HFFc6 (cell line): ENCODE results near the gene CTDSPL2. TPM values are rescaled to one million over a fixed set of nuclear protein-coding genes. Genes with fewer than 3 reads are reported as not detected.

Experiments
- DNase-seq: peaks from one replicate; pipeline ENCODE4 v3.0.0-alpha.2; 2018
- H3K27ac Mint-ChIP-seq: 2 replicates; pipeline ENCODE4 v1.8.0; 2020; ENCODE audit warnings: mild to moderate bottlenecking, mixed read lengths
- H3K27me3 Mint-ChIP-seq: 2 replicates; pipeline ENCODE4 v1.8.0; 2021; ENCODE audit warnings: mild to moderate bottlenecking, moderate library complexity, mixed read lengths; ENCODE audit not compliant: insufficient read depth
- H3K36me3 Mint-ChIP-seq: 2 replicates; pipeline ENCODE4 v1.8.0; 2021; ENCODE audit warnings: low read depth, mixed read lengths
- H3K4me1 Mint-ChIP-seq: 2 replicates; pipeline ENCODE4 v1.8.0; 2020; ENCODE audit warnings: low read depth, mixed read lengths
- H3K4me3 Mint-ChIP-seq: 2 replicates; pipeline ENCODE4 v1.8.0; 2020; ENCODE audit warnings: mild to moderate bottlenecking, moderate library complexity, mixed read lengths
- H3K9me3 Mint-ChIP-seq: 2 replicates; pipeline ENCODE4 v1.8.0; 2020; ENCODE audit warnings: mild to moderate bottlenecking, mixed read lengths
- CTCF ChIP-seq: fragments of 200-600 bp; sonication (generic); IDR thresholded peaks from 2 replicates; pipeline ENCODE4 v1.5.0; 2021; ENCODE audit warnings: antibody characterized with exemption, mild to moderate bottlenecking
- total RNA-seq, 6 experiments: library from RNA; stranded (reverse); fragmentation: NEBNext Ultra II Directional; extraction: Animal tissue kit (Norgen Biotek cat#: 25700); gene quantifications; 2 replicates in 1 of 6; 3 replicates in 5 of 6; pipeline ENCODE4 v1.2.3, GENCODE V29; 2021

CTDSPL2 gene
- total RNA-seq, 6 experiments from 2014 or later, result 19.8 to 32.7 (median 30.6) TPM

- peak; percentile 52 for DNase-seq
- no peaks in the 10 kb centered on the region for H3K4me1 Mint-ChIP-seq
- peaks cover 12% of the 10 kb centered on the region for H3K36me3 Mint-ChIP-seq
- no peak overlapping the region for H3K27ac Mint-ChIP-seq
- peak; percentile 81 for TF ChIP-seq CTCF
- no peaks in the 10 kb centered on the region for H3K9me3 Mint-ChIP-seq
- H3K27me3 Mint-ChIP-seq, result peaks cover 1% of the 10 kb centered on the region; the same call in 1 of the 2 replicates
- H3K4me3 Mint-ChIP-seq, result no peak overlapping the region
Observed at GRCh38 chr15:44501768-44502366, 74.4 kb downstream of the CTDSPL2 start.

DNA sequence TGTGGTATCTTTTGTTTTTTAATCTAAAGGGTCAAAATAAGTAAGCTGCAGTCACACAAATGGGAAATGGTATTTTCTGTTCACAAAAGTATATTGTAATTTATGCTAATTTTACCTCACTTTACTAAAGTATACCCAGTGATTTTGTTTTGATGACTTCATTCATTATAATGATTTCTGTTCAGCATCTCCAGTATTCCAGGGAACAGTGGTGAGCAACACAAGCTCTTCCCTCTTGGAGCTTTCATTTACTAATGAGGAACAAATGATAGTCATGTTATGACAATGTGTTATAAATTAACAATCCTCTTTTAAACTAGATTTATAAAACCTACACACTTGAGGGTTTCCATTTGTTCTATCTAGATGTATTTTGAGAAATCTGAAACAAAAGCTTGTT, 89.0 kb downstream of the CTDSPL2 start:
- TF ChIP-seq CTCF, result no peak
- Mint-ChIP-seq H3K27ac (no peak overlapping the region), H3K27me3 (no peaks in the 10 kb centered on the region), H3K4me3 (no peak overlapping the region), H3K9me3 (no peaks in the 10 kb centered on the region), H3K36me3 (peaks cover 12% of the 10 kb centered on the region; the same call in 1 of the 2 replicates), H3K4me1 (no peaks in the 10 kb centered on the region)
- no peak for DNase-seq

DNA sequence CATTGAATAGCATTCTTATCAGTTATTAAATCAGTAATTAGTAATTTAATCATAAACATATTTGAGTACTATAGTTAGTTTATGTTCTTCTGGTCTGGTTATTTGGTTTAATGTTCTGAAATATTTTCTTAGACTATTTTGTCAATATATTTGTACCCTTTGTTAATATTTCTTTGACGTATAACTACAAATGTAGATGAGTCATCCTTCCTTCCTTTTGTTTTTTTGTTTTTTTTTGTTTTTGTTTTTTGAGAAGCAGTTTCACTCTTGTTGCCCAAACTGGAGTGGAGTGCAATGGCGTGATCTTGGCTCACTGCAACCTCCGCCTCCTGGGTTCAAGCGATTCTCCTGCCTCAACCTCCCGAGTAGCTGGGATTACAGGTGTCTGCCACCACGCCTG, 92.1 kb downstream of the CTDSPL2 start:
- Mint-ChIP-seq H3K4me3 (no peak overlapping the region), H3K36me3 (peaks cover 12% of the 10 kb centered on the region; the same call in 1 of the 2 replicates)

GRCh38 chr15:44525018-44525417, 97.6 kb downstream of the CTDSPL2 start:
- peaks cover 14% of the 10 kb centered on the region for H3K4me1 Mint-ChIP-seq
- H3K4me3 Mint-ChIP-seq, result no peak overlapping the region
- H3K27ac Mint-ChIP-seq, result peak overlapping the region; percentile 16; the same call in 1 of the 2 replicates
- no peak for DNase-seq
- H3K36me3 Mint-ChIP-seq, result no peaks in the 10 kb centered on the region; the same call in 1 of the 2 replicates
- H3K9me3 Mint-ChIP-seq, result no peaks in the 10 kb centered on the region
- no peaks in the 10 kb centered on the region for H3K27me3 Mint-ChIP-seq
- TF ChIP-seq CTCF, result no peak

More for the DNA sequence above, 92.1 kb downstream of the CTDSPL2 start:
- Mint-ChIP-seq H3K27me3 (no peaks in the 10 kb centered on the region), H3K9me3 (no peaks in the 10 kb centered on the region), H3K4me1 (peaks cover 7% of the 10 kb centered on the region), H3K27ac (no peak overlapping the region)
- no peak for DNase-seq
- no peak for TF ChIP-seq CTCF

DNA sequence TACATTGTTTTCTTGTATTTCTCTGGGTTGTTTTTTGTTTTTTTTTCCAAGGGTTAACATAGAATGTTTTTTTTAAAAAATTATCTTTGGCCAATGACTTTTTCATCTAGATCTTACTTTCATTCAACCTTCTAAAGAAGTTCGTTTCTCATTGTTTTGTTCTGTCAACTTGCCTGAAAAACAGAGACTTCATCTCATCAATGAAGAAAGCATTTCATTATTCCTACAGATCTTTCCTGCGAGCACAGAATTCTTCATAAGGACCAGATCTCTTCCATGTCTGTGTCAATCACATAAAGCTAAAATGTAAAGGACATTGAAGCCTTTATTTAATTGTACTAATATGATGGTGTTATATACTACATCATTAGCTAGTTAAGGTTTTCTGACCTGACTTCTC, 99.8 kb downstream of the CTDSPL2 start:
- DNase-seq, result no peak
- H3K9me3 Mint-ChIP-seq, result no peaks in the 10 kb centered on the region
- H3K4me3 Mint-ChIP-seq, result no peak overlapping the region
- H3K36me3 Mint-ChIP-seq, result no peaks in the 10 kb centered on the region
- no peaks in the 10 kb centered on the region for H3K27me3 Mint-ChIP-seq
- no peak for TF ChIP-seq CTCF
- no peak overlapping the region for H3K27ac Mint-ChIP-seq
- H3K4me1 Mint-ChIP-seq, result peaks cover 20% of the 10 kb centered on the region
